ENCODE results near the gene ANKRD37. TPM values are rescaled to one million over a fixed set of nuclear protein-coding genes. Genes with fewer than 3 reads are reported as not detected.

ANKRD37 gene
- total RNA-seq, 6 donors from 2014 or later, result 4.4 to 17.4 (median 10.4) TPM

DNA sequence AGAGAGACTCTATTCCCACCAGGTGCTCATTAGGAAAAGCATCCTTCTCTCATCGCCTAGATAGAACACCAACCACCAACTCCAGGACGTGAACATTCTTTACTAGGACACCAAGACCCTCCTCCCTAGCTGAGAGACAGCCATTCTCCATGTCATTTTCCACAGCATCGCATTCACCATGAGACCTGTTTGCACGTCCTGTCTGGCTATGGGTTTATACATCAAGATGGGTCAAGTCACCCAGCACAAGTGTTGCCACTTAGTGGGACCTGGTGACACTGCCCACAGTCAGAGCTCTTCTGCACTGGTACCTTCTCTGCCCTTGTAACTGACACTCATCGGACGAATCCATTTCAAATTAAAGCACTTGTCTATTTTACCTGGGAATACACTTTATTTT lies 18.4 kb upstream of the ANKRD37 start:
- TF ChIP-seq POLR2A (IDR thresholded peaks at IDR 0.05), result no peak
- no peak for TF ChIP-seq EP300 (IDR thresholded peaks at IDR 0.05)
- TF ChIP-seq POLR2AphosphoS5 (IDR thresholded peaks at IDR 0.05), result no peak
- TF ChIP-seq, protein P1, sequence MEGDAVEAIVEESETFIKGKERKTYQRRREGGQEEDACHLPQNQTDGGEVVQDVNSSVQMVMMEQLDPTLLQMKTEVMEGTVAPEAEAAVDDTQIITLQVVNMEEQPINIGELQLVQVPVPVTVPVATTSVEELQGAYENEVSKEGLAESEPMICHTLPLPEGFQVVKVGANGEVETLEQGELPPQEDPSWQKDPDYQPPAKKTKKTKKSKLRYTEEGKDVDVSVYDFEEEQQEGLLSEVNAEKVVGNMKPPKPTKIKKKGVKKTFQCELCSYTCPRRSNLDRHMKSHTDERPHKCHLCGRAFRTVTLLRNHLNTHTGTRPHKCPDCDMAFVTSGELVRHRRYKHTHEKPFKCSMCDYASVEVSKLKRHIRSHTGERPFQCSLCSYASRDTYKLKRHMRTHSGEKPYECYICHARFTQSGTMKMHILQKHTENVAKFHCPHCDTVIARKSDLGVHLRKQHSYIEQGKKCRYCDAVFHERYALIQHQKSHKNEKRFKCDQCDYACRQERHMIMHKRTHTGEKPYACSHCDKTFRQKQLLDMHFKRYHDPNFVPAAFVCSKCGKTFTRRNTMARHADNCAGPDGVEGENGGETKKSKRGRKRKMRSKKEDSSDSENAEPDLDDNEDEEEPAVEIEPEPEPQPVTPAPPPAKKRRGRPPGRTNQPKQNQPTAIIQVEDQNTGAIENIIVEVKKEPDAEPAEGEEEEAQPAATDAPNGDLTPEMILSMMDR (IDR thresholded peaks at IDR 0.05), result no peak
- DNase-seq (no peak), ATAC-seq (ENCODE audit: low FRiP score in 2 of 2) (no peak)
- no peak overlapping the region for H3K4me3 ChIP-seq
- no peaks in the 10 kb centered on the region for H3K27me3 ChIP-seq
- no peaks in the 10 kb centered on the region for H3K36me3 ChIP-seq
- 88 to 98% methylated on average over 6 of the region's 6 CpGs for WGBS, 2 donors
- no peaks in the 10 kb centered on the region for H3K9me3 ChIP-seq
- no peaks in the 10 kb centered on the region for H3K4me1 ChIP-seq
- H3K27ac ChIP-seq, result no peak overlapping the region

DNA sequence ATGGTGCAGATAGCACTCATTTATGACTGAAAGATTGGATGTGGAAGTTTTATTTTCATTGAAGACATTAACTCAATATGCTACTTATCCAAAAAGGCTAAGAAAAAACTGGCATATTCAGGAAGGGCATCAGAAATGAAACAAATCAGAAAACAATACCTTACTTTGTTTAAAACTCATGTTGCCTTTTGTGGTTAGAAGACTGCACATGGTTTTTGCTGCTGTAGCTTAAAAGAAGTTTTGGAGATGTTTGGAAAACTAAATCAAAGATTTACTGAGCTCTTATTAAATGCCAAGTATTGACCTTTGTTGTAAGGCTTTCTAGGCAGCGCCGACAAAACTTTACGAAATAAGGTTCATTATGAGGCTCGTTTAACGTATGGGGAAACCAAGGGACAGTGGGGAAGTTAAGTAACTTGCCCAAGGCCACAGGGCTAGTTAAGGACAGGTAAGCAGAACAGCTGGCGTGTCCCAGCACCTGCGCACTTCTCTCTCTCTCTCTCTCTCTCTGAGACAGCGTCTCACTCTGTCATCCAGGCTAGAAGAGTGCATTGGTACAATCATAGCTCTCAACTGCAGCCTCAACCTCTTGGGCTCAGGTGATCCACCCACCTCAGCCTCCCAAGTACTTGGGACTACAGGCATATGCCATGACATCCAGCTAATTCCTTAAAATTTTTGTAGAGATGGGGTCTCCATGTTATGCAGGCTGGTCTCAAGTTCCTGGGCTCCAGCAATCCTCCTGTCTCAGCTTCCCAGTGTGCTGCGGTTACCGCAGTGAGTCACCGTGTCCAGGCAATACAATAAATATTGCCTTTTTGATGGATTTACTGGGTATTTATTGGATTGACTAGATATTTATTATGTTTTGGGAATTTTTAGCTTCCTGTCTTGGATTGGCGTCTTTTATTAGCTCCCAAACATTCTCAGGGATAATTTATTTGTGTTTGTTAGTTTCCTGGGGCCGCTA lies 17.0 kb upstream of the ANKRD37 start:
- 94 to 97% methylated on average over 13 of the region's 13 CpGs for WGBS, 2 donors
- H3K4me1 ChIP-seq, result no peaks in the 10 kb centered on the region
- H3K4me3 ChIP-seq, result no peak overlapping the region
- H3K27me3 ChIP-seq, result no peaks in the 10 kb centered on the region
- TF ChIP-seq, protein P1 (IDR thresholded peaks at IDR 0.05), result no peak
- no peak for TF ChIP-seq EP300 (IDR thresholded peaks at IDR 0.05)
- no peak for TF ChIP-seq POLR2AphosphoS5 (IDR thresholded peaks at IDR 0.05)
- TF ChIP-seq POLR2A (IDR thresholded peaks at IDR 0.05), result no peak
- DNase-seq (no peak), ATAC-seq (ENCODE audit: low FRiP score in 2 of 2) (no peak)
- H3K9me3 ChIP-seq, result no peaks in the 10 kb centered on the region
- no peak overlapping the region for H3K27ac ChIP-seq
- no peaks in the 10 kb centered on the region for H3K36me3 ChIP-seq

DNA sequence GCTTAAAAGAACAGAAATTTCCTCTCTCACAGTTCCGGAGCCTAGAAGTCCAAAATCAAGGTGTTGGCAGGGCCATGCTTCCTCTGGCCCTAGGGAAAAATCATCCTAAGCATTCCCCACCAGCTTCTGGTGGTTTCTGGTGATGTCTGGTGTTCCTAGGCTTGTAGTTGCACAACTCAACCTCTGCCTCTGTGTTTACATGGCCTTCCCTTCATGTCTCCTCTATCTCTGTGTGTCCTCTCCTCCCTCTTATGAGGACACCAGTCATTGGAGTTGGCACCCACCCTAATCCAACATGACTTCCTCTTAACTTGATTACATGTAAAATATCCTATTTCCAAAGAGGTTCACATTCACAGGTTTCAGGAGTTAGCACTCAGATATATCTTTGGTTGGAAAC lies 16.3 kb upstream of the ANKRD37 start:
- Histone ChIP-seq H3K36me3 (no peaks in the 10 kb centered on the region), H3K27me3 (no peaks in the 10 kb centered on the region), H3K4me3 (no peak overlapping the region), H3K4me1 (no peaks in the 10 kb centered on the region), H3K9me3 (no peaks in the 10 kb centered on the region), H3K27ac (no peak overlapping the region)
- WGBS, 2 donors, result 88 to 94% methylated on average over 1 of the region's 1 CpG
- DNase-seq, result no peak
- TF ChIP-seq EP300 (IDR thresholded peaks at IDR 0.05), result no peak
- TF ChIP-seq, protein P1 (IDR thresholded peaks at IDR 0.05), result no peak
- TF ChIP-seq POLR2AphosphoS5 (IDR thresholded peaks at IDR 0.05), result no peak
- no peak for TF ChIP-seq POLR2A (IDR thresholded peaks at IDR 0.05)
- no peak for ATAC-seq (ENCODE audit: low FRiP score in 2 of 2)

GRCh38 chr4:185381288-185382196 lies 15.1 kb upstream of the ANKRD37 start:
- no peak for DNase-seq
- ATAC-seq (ENCODE audit: low FRiP score in 2 of 2), result no peak
- TF ChIP-seq POLR2A (IDR thresholded peaks at IDR 0.05) (no peak), EP300 (IDR thresholded peaks at IDR 0.05) (no peak)
- H3K4me1 ChIP-seq, result no peaks in the 10 kb centered on the region
- no peak overlapping the region for H3K27ac ChIP-seq
- no peaks in the 10 kb centered on the region for H3K9me3 ChIP-seq
- 47 to 51% methylated on average over 4 of the region's 4 CpGs for WGBS, 2 donors
- no peaks in the 10 kb centered on the region for H3K36me3 ChIP-seq
- no peaks in the 10 kb centered on the region for H3K27me3 ChIP-seq
- no peak overlapping the region for H3K4me3 ChIP-seq

DNA sequence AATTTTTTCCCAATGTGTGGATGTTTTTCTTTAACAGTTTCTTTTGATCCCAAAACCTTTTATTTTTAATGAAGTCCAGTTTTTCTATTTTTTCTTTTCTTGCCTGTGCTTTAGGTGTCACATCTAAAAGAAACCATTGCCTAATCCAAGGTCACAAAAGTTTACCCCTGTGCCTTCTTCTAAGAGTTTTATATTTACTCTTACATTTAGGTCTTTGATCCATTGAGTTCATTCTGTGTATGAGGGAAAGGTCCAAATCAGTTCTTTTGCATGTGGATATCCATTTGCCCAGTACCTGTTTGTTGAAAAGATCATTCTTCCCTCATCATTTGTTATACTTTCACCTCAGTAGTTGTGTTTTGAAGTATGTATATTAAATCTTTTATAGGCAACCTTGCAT lies 13.9 kb upstream of the ANKRD37 start:
- Histone ChIP-seq H3K9me3 (no peaks in the 10 kb centered on the region), H3K4me1 (no peaks in the 10 kb centered on the region), H3K27ac (no peak overlapping the region), H3K27me3 (no peaks in the 10 kb centered on the region), H3K4me3 (no peak overlapping the region), H3K36me3 (no peaks in the 10 kb centered on the region)
- DNase-seq (no peak), ATAC-seq (ENCODE audit: low FRiP score in 2 of 2) (no peak)
- no peak for TF ChIP-seq EP300 (IDR thresholded peaks at IDR 0.05)
- no peak for TF ChIP-seq POLR2AphosphoS5 (IDR thresholded peaks at IDR 0.05)
- no peak for TF ChIP-seq POLR2A (IDR thresholded peaks at IDR 0.05)
- TF ChIP-seq, protein P1 (IDR thresholded peaks at IDR 0.05), result no peak

All from upper lobe of left lung (tissue), 6 donors.